Measurements from ENCODE around the gene ADNP2.

ADNP2 gene

GRCh38 chr18:80108739-80109675 lies at the start of gene ADNP2:
ADNP2 (plus strand) TSS chr18:80109262; CDS start chr18:80117543, 8,281 bp downstream.
- DNase-seq = peak; percentile 81 to 88

GRCh38 chr18:80059945-80060344 lies 49.1 kb upstream of the ADNP2 start:
- DNase-seq = no peak

GRCh38 chr18:80065705-80066104 lies 43.4 kb upstream of the ADNP2 start:
- no peak for DNase-seq

GRCh38 chr18:80067321-80067720 lies 41.7 kb upstream of the ADNP2 start:
- DNase-seq = no peak

- no peak for DNase-seq
Measured at GRCh38 chr18:80067897-80068296, 41.2 kb upstream of the ADNP2 start.

- DNase-seq = no peak
Measured at GRCh38 chr18:80068571-80069272, 40.3 kb upstream of the ADNP2 start.

GRCh38 chr18:80070825-80071224 lies 38.2 kb upstream of the ADNP2 start:
- DNase-seq = no peak

- DNase-seq = no peak
Measured at GRCh38 chr18:80074183-80074582, 34.9 kb upstream of the ADNP2 start.

GRCh38 chr18:80074697-80075096 lies 34.4 kb upstream of the ADNP2 start:
- DNase-seq = no peak

- DNase-seq = no peak
Measured at GRCh38 chr18:80075940-80076339, 33.1 kb upstream of the ADNP2 start.

- no peak for DNase-seq
Measured at GRCh38 chr18:80076379-80076778, 32.7 kb upstream of the ADNP2 start.

GRCh38 chr18:80077873-80078272 lies 31.2 kb upstream of the ADNP2 start:
- DNase-seq = no peak

- no peak for DNase-seq
Measured at GRCh38 chr18:80086281-80086680, 22.8 kb upstream of the ADNP2 start.

GRCh38 chr18:80088036-80088435 lies 21.0 kb upstream of the ADNP2 start:
- no peak for DNase-seq

- no peak for DNase-seq
Measured at GRCh38 chr18:80088823-80089222, 20.2 kb upstream of the ADNP2 start.

- no peak for DNase-seq
Measured at GRCh38 chr18:80095414-80095813, 13.6 kb upstream of the ADNP2 start.

GRCh38 chr18:80096032-80096565 lies 13.0 kb upstream of the ADNP2 start:
- no peak for DNase-seq

- no peak for DNase-seq
Measured at GRCh38 chr18:80097201-80097600, 11.9 kb upstream of the ADNP2 start.

- DNase-seq = no peak
Measured at GRCh38 chr18:80103231-80103630, 5.8 kb upstream of the ADNP2 start.

- DNase-seq = no peak
Measured at GRCh38 chr18:80104364-80104779, 4.7 kb upstream of the ADNP2 start.

- peak in 1 of 2 experiments; percentile 24 for DNase-seq
Measured at GRCh38 chr18:80105369-80106167, 3.5 kb upstream of the ADNP2 start.

GRCh38 chr18:80106482-80107051 lies 2.5 kb upstream of the ADNP2 start:
- no peak for DNase-seq

- no peak for DNase-seq
Measured at GRCh38 chr18:80107426-80107825, 1.6 kb upstream of the ADNP2 start.

All from activated CD4-positive, alpha-beta T cell treated with anti-CD3 and anti-CD28 coated beads, Interleukin-2, amount 50 U/mL, for 48 hours (primary cell).